ENCODE data around the gene DDX51. TPM values are rescaled to one million over a fixed set of nuclear protein-coding genes. Genes with fewer than 3 reads are reported as not detected.

DDX51 gene
- total and polyA plus RNA-seq, 4 donors: 3.3 to 32.4 (median 14.6) TPM

DNA sequence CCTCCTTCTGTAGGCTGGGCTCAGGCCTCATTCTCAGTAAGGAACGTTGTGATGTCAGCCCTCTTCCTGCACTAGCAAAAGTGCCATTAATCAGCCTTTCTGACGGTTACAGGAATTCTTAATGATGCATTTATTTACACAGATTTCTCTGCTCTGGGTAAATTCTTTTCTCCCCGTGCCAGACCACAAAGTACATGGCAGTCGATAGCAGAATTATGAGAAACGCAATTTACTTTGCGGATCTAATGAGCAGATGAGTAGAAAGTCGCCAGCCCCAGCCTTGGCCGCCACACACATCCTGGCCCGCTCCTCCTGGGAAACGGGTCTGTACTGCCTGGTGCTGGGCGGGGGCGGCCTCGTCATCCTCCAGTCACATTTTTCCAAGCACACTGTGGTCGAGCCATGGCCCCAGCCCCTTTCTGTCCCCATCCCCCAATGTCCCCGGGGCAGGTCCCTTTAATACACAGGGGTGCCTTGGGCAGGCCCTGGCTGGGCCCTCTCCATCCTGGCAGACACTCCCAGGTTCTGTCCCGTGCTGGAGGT lies 26.0 kb upstream of the DDX51 start:
- intact Hi-C loops (cut with DNase I): no loop called here
- no peak for ATAC-seq (ENCODE audit: low FRiP score)
- Histone ChIP-seq H3K27ac (ENCODE audit: low read depth in 1 of 2, low read length in 2 of 2) (no peak overlapping the region), H3K36me3 (ENCODE audit: control insufficient read depth in 1 of 2, insufficient read depth in 2 of 2, low read length in 1 of 2) (no peaks in the 10 kb centered on the region), H3K27me3 (ENCODE audit: control insufficient read depth in 1 of 2, insufficient read depth in 2 of 2, low read length in 1 of 2) (no peaks in the 10 kb centered on the region), H3K9me3 (ENCODE audit: control insufficient read depth, low read length) (no peaks in the 10 kb centered on the region), H3K4me1 (ENCODE audit: control insufficient read depth in 1 of 2, insufficient read depth in 2 of 2, low read length in 2 of 2) (no peaks in the 10 kb centered on the region), H3K4me3 (ENCODE audit: low read length in 2 of 2) (no peak overlapping the region)
- peak in 1 of 2 donors; percentile 72 for DNase-seq
- WGBS, 2 donors: 11 to 13% methylated on average over 16 of the region's 16 CpGs

DNA sequence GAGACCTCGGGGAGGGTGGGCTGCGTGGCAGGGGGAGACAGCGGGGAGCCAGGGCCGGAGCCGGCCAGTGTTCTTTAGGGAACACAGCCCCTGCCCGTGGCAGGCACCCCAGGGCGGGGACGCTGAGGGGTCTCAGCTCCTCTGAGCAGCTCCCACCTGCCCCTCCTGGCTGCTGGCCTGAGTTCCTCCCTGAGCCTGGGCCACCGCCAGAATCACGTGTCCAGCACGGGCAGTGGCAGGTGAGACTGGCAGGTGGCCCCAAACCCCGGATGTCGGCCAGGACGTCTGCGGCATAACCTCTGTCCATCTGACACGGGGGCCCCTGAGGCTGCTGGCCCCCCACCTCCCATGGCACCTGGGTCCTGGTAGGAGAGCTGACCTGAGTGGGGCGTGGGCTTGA lies 25.3 kb upstream of the DDX51 start:
- Histone ChIP-seq H3K36me3 (ENCODE audit: control insufficient read depth in 1 of 2, insufficient read depth in 2 of 2, low read length in 1 of 2) (no peaks in the 10 kb centered on the region), H3K4me3 (ENCODE audit: low read length in 2 of 2) (no peak overlapping the region), H3K27ac (ENCODE audit: low read depth in 1 of 2, low read length in 2 of 2) (no peak overlapping the region), H3K9me3 (ENCODE audit: control insufficient read depth, low read length) (no peaks in the 10 kb centered on the region), H3K4me1 (ENCODE audit: control insufficient read depth in 1 of 2, insufficient read depth in 2 of 2, low read length in 2 of 2) (no peaks in the 10 kb centered on the region), H3K27me3 (ENCODE audit: control insufficient read depth in 1 of 2, insufficient read depth in 2 of 2, low read length in 1 of 2) (no peaks in the 10 kb centered on the region)
- ATAC-seq (ENCODE audit: low FRiP score): no peak
- peak in 1 of 2 donors; percentile 48 for DNase-seq
- 75 to 81% methylated on average over 9 to 17 of the region's 17 CpGs for WGBS, 2 donors
- intact Hi-C loops (cut with DNase I): no loop called here

GRCh38 chr12:132168311-132169031 lies 24.4 kb upstream of the DDX51 start:
- Histone ChIP-seq H3K27ac (ENCODE audit: low read depth in 1 of 2, low read length in 2 of 2) (no peak overlapping the region), H3K36me3 (ENCODE audit: control insufficient read depth in 1 of 2, insufficient read depth in 2 of 2, low read length in 1 of 2) (no peaks in the 10 kb centered on the region), H3K27me3 (ENCODE audit: control insufficient read depth in 1 of 2, insufficient read depth in 2 of 2, low read length in 1 of 2) (no peaks in the 10 kb centered on the region), H3K4me1 (ENCODE audit: control insufficient read depth in 1 of 2, insufficient read depth in 2 of 2, low read length in 2 of 2) (no peaks in the 10 kb centered on the region), H3K4me3 (ENCODE audit: low read length in 2 of 2) (no peak overlapping the region), H3K9me3 (ENCODE audit: control insufficient read depth, low read length) (no peaks in the 10 kb centered on the region)
- no peak for ATAC-seq (ENCODE audit: low FRiP score)
- 77 to 81% methylated on average over 26 to 31 of the region's 31 CpGs for WGBS, 2 donors
- intact Hi-C loops (cut with DNase I): no loop called here
- DNase-seq: peak in 1 of 2 donors; percentile 45

DNA sequence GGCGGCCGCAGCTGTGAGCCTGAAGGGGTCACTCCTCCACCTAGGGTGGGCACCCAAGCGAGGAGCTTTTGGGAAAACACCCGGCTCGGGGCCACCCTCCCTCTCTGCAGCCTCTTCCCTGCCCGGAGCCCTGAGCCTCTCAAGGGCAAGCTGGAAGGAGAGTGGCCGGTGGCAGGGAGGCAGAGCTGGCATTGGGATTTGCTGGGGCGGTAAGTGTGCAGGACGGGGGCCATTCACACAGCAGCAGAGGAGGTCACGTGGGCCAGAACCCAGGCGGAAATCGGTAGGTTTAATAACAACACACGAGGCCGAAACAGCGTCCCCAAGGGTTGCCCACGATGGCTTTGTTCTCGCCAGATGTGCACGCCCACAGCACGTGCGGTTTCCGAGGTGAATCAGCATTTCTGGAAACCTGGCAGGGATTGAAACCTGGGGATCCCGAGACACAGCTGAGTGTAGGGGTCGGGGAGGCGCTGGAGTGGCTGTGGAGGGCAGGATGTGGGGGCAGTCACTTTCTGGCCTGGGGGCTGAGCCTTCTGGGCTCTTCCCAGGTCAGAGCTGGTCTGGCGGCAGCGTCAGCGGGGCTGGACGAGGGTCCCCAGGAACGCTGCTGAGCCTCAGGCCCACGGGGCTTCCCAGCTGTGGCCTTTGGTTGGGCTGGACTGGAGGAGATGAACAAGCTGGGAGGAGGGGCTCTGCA lies 23.6 kb upstream of the DDX51 start:
- H3K27me3 ChIP-seq (ENCODE audit: control insufficient read depth in 1 of 2, insufficient read depth in 2 of 2, low read length in 1 of 2): no peaks in the 10 kb centered on the region
- H3K36me3 ChIP-seq (ENCODE audit: control insufficient read depth in 1 of 2, insufficient read depth in 2 of 2, low read length in 1 of 2): no peaks in the 10 kb centered on the region
- 53 to 65% methylated on average over 30 of the region's 30 CpGs for WGBS, 2 donors
- no peak overlapping the region for H3K27ac ChIP-seq (ENCODE audit: low read depth in 1 of 2, low read length in 2 of 2)
- ATAC-seq (ENCODE audit: low FRiP score) (no peak), DNase-seq (peak in 1 of 2 donors; percentile 44)
- intact Hi-C loops (cut with DNase I): no loop called here
- H3K9me3 ChIP-seq (ENCODE audit: control insufficient read depth, low read length): no peaks in the 10 kb centered on the region
- H3K4me1 ChIP-seq (ENCODE audit: control insufficient read depth in 1 of 2, insufficient read depth in 2 of 2, low read length in 2 of 2): no peaks in the 10 kb centered on the region
- no peak overlapping the region for H3K4me3 ChIP-seq (ENCODE audit: low read length in 2 of 2)

- 89 to 90% methylated on average over 10 of the region's 10 CpGs for WGBS, 2 donors
- ATAC-seq (ENCODE audit: low FRiP score) (no peak), DNase-seq (peak in 1 of 2 donors; percentile 32)
- no peaks in the 10 kb centered on the region for H3K27me3 ChIP-seq (ENCODE audit: control insufficient read depth in 1 of 2, insufficient read depth in 2 of 2, low read length in 1 of 2)
- H3K36me3 ChIP-seq (ENCODE audit: control insufficient read depth in 1 of 2, insufficient read depth in 2 of 2, low read length in 1 of 2): no peaks in the 10 kb centered on the region
- no peaks in the 10 kb centered on the region for H3K9me3 ChIP-seq (ENCODE audit: control insufficient read depth, low read length)
- H3K4me3 ChIP-seq (ENCODE audit: low read length in 2 of 2): no peak overlapping the region
- intact Hi-C loops (cut with DNase I): no loop called here
- no peak overlapping the region for H3K27ac ChIP-seq (ENCODE audit: low read depth in 1 of 2, low read length in 2 of 2)
- H3K4me1 ChIP-seq (ENCODE audit: control insufficient read depth in 1 of 2, insufficient read depth in 2 of 2, low read length in 2 of 2): no peaks in the 10 kb centered on the region
Measured at GRCh38 chr12:132166801-132167591, 22.9 kb upstream of the DDX51 start.

- Histone ChIP-seq H3K9me3 (ENCODE audit: control insufficient read depth, low read length) (no peaks in the 10 kb centered on the region), H3K27ac (ENCODE audit: low read depth in 1 of 2, low read length in 2 of 2) (no peak overlapping the region), H3K4me1 (ENCODE audit: control insufficient read depth in 1 of 2, insufficient read depth in 2 of 2, low read length in 2 of 2) (no peaks in the 10 kb centered on the region), H3K27me3 (ENCODE audit: control insufficient read depth in 1 of 2, insufficient read depth in 2 of 2, low read length in 1 of 2) (no peaks in the 10 kb centered on the region), H3K36me3 (ENCODE audit: control insufficient read depth in 1 of 2, insufficient read depth in 2 of 2, low read length in 1 of 2) (no peaks in the 10 kb centered on the region), H3K4me3 (ENCODE audit: low read length in 2 of 2) (no peak overlapping the region)
- ATAC-seq (ENCODE audit: low FRiP score): no peak
- 88% methylated on average over 2 of the region's 2 CpGs for WGBS, 2 donors
- DNase-seq: no peak
- intact Hi-C loops (cut with DNase I): no loop called here
Measured at GRCh38 chr12:132166093-132166492, 22.0 kb upstream of the DDX51 start.

GRCh38 chr12:132165584-132165983 lies 21.5 kb upstream of the DDX51 start:
- Histone ChIP-seq H3K27ac (ENCODE audit: low read depth in 1 of 2, low read length in 2 of 2) (no peak overlapping the region), H3K9me3 (ENCODE audit: control insufficient read depth, low read length) (no peaks in the 10 kb centered on the region), H3K36me3 (ENCODE audit: control insufficient read depth in 1 of 2, insufficient read depth in 2 of 2, low read length in 1 of 2) (no peaks in the 10 kb centered on the region), H3K4me1 (ENCODE audit: control insufficient read depth in 1 of 2, insufficient read depth in 2 of 2, low read length in 2 of 2) (no peaks in the 10 kb centered on the region), H3K4me3 (ENCODE audit: low read length in 2 of 2) (no peak overlapping the region), H3K27me3 (ENCODE audit: control insufficient read depth in 1 of 2, insufficient read depth in 2 of 2, low read length in 1 of 2) (no peaks in the 10 kb centered on the region)
- 93 to 94% methylated on average over 6 of the region's 6 CpGs for WGBS, 2 donors
- no peak for ATAC-seq (ENCODE audit: low FRiP score)
- intact Hi-C loops (cut with DNase I): no loop called here
- peak in 1 of 2 donors; percentile 31 for DNase-seq

- DNase-seq: no peak
- WGBS, 2 donors: 76 to 80% methylated on average over 7 of the region's 7 CpGs
- Histone ChIP-seq H3K4me3 (ENCODE audit: low read length in 2 of 2) (no peak overlapping the region), H3K9me3 (ENCODE audit: control insufficient read depth, low read length) (no peaks in the 10 kb centered on the region), H3K27me3 (ENCODE audit: control insufficient read depth in 1 of 2, insufficient read depth in 2 of 2, low read length in 1 of 2) (no peaks in the 10 kb centered on the region), H3K36me3 (ENCODE audit: control insufficient read depth in 1 of 2, insufficient read depth in 2 of 2, low read length in 1 of 2) (no peaks in the 10 kb centered on the region), H3K4me1 (ENCODE audit: control insufficient read depth in 1 of 2, insufficient read depth in 2 of 2, low read length in 2 of 2) (no peaks in the 10 kb centered on the region), H3K27ac (ENCODE audit: low read depth in 1 of 2, low read length in 2 of 2) (no peak overlapping the region)
- intact Hi-C loops (cut with DNase I): no loop called here
- no peak for ATAC-seq (ENCODE audit: low FRiP score)
Measured at GRCh38 chr12:132164426-132164825, 20.3 kb upstream of the DDX51 start.
